Heart left ventricle (tissue), 16 donors: Measurements from ENCODE around the gene TGFBR1. TPM values are rescaled to one million over a fixed set of nuclear protein-coding genes. Genes with fewer than 3 reads are reported as not detected.

Experiments used
- ATAC-seq, 4 donors: fragments of 200-7000 bp; cut with Tn5 transposase; one replicate each; pipeline ENCODE4 v1.9.1; 2020 to 2022; ENCODE audit warnings: moderate library complexity in 4 of 4, mild to moderate bottlenecking in 3 of 4, moderate number of reproducible peaks in 1 of 4
- DNase-seq, 5 donors: peaks; one replicate each; pipeline ENCODE4 v3.0.0-alpha.2; 2020
- H3K27ac ChIP-seq, 12 donors: fragments of 200-600 bp; sonication (generic) in 4 of 12; one replicate each; pipeline versions ENCODE4 v1.5.0 to v1.8.0; 2016 to 2022; ENCODE audit warnings: mild to moderate bottlenecking in 2 of 12
- H3K27me3 ChIP-seq, 9 donors: fragments of 200-600 bp; sonication (generic) in 2 of 9; one replicate each; pipeline versions ENCODE4 v1.5.1 to v1.8.0; 2016 to 2022; ENCODE audit warnings: mild to moderate bottlenecking in 3 of 9
- H3K36me3 ChIP-seq, 9 donors: fragments of 200-600 bp; sonication (generic) in 2 of 9; one replicate each; pipeline versions ENCODE4 v1.5.0 to v1.8.0; 2018 to 2022; ENCODE audit warnings: mild to moderate bottlenecking in 2 of 9
- H3K4me1 ChIP-seq, 12 donors: fragments of 200-600 bp; sonication (generic) in 4 of 12; one replicate each; pipeline versions ENCODE4 v1.5.0 to v1.8.0; 2016 to 2022; ENCODE audit warnings: mild to moderate bottlenecking in 3 of 12
- H3K4me3 ChIP-seq, 12 donors: fragments of 200-600 bp; sonication (generic) in 4 of 12; one replicate each; pipeline versions ENCODE4 v1.5.0 to v1.8.0; 2017 to 2022; ENCODE audit warnings: mild to moderate bottlenecking in 9 of 12, moderate library complexity in 4 of 12
- H3K9me3 ChIP-seq, 12 donors: fragments of 200-600 bp; sonication (generic) in 4 of 12; one replicate each; pipeline versions ENCODE4 v1.5.0 to v1.8.0; 2016 to 2022; ENCODE audit warnings: mild to moderate bottlenecking in 1 of 12
- POLR2A ChIP-seq, 2 donors: fragments of 450-650 bp; IDR thresholded peaks; one replicate each; pipeline ENCODE4 v1.6.1; 2017; ENCODE audit warnings: antibody characterized with exemption in 2 of 2, mild to moderate bottlenecking in 2 of 2, moderate library complexity in 2 of 2
- WGBS, 4 donors: extraction: QIAGEN DNeasy Blood & Tissue Kit in 2 of 4; methylation state at CpG; one replicate each; pipeline versions ENCODE4 v1.1.5 to v1.1.7; 2013 to 2018; 5-methylcytosine and 5-hydroxymethylcytosine counted together
- intact Hi-C, 10 donors: fragments of 100-400 bp; cut with DNase I; formaldehyde crosslinking; loops; one replicate each; pipeline versions ENCODE4 v1.11.1 to v1.14.2; 2022
- polyA plus RNA-seq, 2 donors: library from polyadenylated mRNA; stranded (reverse); fragments of 200-250 nt; gene quantifications; one replicate each; pipeline ENCODE4 v1.2.3, GENCODE V29; 2013
- total RNA-seq, 9 donors: library from RNA; depleted of rRNA in 2 of 9; stranded (reverse); fragments of >200 nt in 2 of 9; fragmentation: NEBNext Ultra II Directional in 3 of 9; extraction: Animal tissue kit (Norgen Biotek cat#: 25700) in 3 of 9; gene quantifications; one replicate each; pipeline versions ENCODE4 v1.1.0 to v1.2.4, GENCODE V29; 2016 to 2023
- TF ChIP-seq, protein P1 (sequence below), 12 donors: fragments of 200-600 bp; sonication (generic) in 4 of 12; IDR thresholded peaks; one replicate each; pipeline versions ENCODE4 v1.5.0 to v1.8.0; 2018 to 2022; ENCODE audit warnings: antibody characterized with exemption in 12 of 12, mild to moderate bottlenecking in 5 of 12
- donor health status: ischemic (EF 13 %, LVEDD 7.1; RV severe dilation, severe dysfunction).
- donor health status: healthy with polysubstance abuse.
- donor health status: DM: no; HTN: yes; CAD: no.
- donor health status: DM: no; HTN: no; CAD: no.
- donor health status: ischemic (EF 25% LVEDD 6.9; RV normal size, moderate dysfunction).
- donor health status: ischemic (EF 25% LVEDD 5.7; RV mildly dilated, moderate dysfunction).
- donor health status: healthy.
- donor health status: DM: yes; HTN: yes; CAD: no.
- donor health status: ischemic (EF 35%, LVEDD 5.7; RV mildly dilated, moderate dysfunction).
- donor health status: nonischemic (EF 11% LVEDD 7.7; RV severe dilation, severe dysfunction).
- donor health status: DM: yes; HTN: yes; CAD: no.
- donor health status: PGD.
- donor health status: ischemic (EF 29% LVEDD 5.4; RV normal size, mild dysfunction).
- donor health status: nonischemic (EF 23%, LVEDD 6.1; RV moderate dilation, normal function).

The TGFBR1 gene
- total and polyA plus RNA-seq, 11 donors: 3.8 to 41.0 (median 13.8) TPM

DNA sequence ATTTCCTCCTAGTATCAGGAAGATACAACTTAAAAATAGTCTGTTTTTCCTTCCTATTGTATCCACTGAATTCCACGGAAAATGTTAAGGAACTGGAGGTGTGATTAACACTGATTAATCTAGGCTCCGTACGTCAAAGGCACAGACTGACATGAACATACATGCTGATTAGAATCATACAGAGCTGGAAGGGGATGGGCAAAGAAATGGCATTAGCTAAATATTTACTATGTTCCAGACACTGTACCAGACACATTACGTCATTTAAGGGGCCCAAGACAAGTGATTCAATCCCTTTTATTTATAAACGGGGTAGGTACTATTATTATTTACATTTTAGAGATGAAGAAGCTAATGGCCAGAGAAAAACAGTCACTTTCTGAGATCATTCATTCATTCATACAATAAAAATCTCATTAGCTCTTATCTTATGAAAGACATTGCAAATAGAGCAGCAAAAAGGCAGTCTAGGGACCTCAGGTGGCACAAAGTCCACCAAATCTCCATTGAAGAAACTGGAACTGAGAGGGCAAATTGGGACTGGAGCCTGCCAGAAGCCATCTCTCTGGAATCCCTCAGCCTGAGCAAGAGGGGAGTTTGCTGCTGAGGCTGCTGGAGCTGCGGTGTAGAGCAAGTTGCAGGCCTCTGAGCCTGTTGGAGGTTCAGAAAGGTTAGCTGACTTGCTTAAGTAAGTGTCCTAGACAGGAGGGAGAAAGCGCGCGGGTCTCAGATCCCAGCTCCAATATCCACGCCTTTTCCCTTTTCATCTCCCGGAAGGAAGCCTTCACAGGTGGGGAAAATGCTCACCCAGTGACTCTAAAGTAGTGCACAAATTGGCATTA lies 1.6 kb upstream of the TGFBR1 start:
- H3K27me3 ChIP-seq: no peaks in the 10 kb centered on the region
- H3K4me1 ChIP-seq: peaks cover 0 to 43% (median 34%) of the 10 kb centered on the region in 12 donors
- H3K9me3 ChIP-seq: peaks cover 0 to 9% (median 0%) of the 10 kb centered on the region in 12 donors
- WGBS, 4 donors: 70 to 82% (median 73%) methylated on average over 11 of the region's 11 CpGs
- peak overlapping the region; percentile 70 to 91 (median 89) for H3K27ac ChIP-seq
- intact Hi-C loops: loop anchor here in 1 of 10 donors (10.0 kb wide), 1 partner anchor 98 kb away; no protein-coding TSS in a partner anchor
- TF ChIP-seq, protein P1, sequence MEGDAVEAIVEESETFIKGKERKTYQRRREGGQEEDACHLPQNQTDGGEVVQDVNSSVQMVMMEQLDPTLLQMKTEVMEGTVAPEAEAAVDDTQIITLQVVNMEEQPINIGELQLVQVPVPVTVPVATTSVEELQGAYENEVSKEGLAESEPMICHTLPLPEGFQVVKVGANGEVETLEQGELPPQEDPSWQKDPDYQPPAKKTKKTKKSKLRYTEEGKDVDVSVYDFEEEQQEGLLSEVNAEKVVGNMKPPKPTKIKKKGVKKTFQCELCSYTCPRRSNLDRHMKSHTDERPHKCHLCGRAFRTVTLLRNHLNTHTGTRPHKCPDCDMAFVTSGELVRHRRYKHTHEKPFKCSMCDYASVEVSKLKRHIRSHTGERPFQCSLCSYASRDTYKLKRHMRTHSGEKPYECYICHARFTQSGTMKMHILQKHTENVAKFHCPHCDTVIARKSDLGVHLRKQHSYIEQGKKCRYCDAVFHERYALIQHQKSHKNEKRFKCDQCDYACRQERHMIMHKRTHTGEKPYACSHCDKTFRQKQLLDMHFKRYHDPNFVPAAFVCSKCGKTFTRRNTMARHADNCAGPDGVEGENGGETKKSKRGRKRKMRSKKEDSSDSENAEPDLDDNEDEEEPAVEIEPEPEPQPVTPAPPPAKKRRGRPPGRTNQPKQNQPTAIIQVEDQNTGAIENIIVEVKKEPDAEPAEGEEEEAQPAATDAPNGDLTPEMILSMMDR (IDR thresholded peaks at IDR 0.05): no peak
- TF ChIP-seq POLR2A (IDR thresholded peaks at IDR 0.05): no peak
- no peak for ATAC-seq
- no peaks in the 10 kb centered on the region for H3K36me3 ChIP-seq
- no peak for DNase-seq
- peak overlapping the region in 7 of 12 donors; percentile 60 to 95 (median 87) for H3K4me3 ChIP-seq

DNA sequence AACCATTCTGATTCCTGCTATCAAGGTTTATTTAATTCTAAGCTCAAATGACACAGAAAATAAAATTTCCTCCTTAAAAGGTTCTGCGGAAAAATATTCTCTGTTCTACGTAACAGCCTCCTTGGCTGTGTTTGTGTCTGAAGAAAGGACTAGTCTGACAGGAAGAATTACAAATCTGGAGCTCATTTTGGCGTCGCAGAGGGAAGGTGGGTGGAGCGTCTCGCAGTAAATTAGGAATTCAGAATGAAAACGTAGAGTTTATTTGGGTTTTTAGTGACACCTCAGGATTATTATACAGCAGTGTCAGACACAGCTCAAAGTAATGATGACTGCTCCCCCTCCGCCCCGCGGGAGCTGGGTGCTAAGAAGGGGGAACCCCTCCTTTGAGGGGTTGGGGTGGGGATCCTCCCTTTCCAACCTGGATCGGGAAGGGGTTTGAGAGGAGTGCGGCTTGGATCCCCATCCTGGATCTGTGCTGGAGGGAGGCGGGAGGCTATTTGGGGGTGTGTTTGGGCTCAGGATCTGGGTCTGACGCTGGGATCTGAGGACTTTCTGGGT lies 933 bp upstream of the TGFBR1 start:
- Histone ChIP-seq H3K4me1 (peaks cover 0 to 48% (median 38%) of the 10 kb centered on the region in 12 donors), H3K27me3 (no peaks in the 10 kb centered on the region), H3K4me3 (peak overlapping the region; percentile 35 to 95 (median 82)), H3K9me3 (peaks cover 0 to 5% (median 0%) of the 10 kb centered on the region in 12 donors), H3K36me3 (no peaks in the 10 kb centered on the region), H3K27ac (peak overlapping the region; percentile 73 to 91 (median 90))
- peak in 1 of 4 donors; percentile 27 for ATAC-seq
- intact Hi-C loops: loop anchor here in 1 of 10 donors (10.0 kb wide), 1 partner anchor 99 kb away; no protein-coding TSS in a partner anchor
- DNase-seq: peak in 3 of 5 donors; percentile 32 to 39 (median 38)
- TF ChIP-seq, protein P1 (IDR thresholded peaks at IDR 0.05): no peak
- no peak for TF ChIP-seq POLR2A (IDR thresholded peaks at IDR 0.05)
- WGBS, 4 donors: 22 to 28% (median 24%) methylated on average over 13 to 14 of the region's 14 CpGs

DNA sequence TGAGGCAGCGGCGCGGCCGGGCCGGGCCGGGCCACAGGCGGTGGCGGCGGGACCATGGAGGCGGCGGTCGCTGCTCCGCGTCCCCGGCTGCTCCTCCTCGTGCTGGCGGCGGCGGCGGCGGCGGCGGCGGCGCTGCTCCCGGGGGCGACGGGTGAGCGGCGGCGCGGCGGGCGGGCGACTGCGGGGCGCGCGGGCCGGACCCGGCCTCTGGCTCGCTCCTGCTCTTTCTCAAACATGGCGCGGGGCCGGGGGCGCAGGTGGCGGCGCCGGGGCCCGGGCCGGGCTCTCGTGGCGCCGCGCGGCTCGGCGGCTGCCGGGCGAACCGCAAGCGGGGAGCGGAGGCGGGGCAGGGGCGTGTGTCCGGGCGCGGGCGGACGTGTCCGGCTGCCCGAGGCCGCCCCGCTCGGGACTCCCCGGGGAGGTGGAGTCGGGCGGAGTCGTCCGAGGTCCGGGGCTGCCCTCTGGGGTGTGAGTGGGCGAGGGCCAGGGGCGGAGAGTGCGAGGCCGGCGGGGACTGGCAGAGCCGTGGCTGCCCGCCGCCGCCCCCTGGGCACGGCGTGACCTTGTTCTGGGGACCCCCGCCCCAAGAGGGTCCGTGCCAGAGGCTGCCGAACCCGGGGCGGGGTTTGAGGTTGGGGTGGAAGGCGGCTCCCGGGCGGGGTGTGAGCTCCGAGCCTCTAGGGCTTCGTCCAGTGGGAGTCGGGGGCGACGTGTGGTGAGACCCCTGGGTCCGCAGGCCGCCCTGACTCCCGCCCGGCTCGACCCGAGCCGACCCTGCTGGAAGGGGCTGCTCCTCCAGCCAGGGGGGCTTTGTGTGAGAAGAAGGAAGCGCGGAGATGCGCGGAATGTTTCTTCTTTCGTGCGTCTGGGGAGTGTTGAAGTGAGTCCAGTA lies 485 bp downstream of the TGFBR1 start:
- ATAC-seq: peak; percentile 28 to 80 (median 72)
- Histone ChIP-seq H3K36me3 (peaks cover 0 to 1% (median 0%) of the 10 kb centered on the region in 9 donors), H3K4me1 (peaks cover 0 to 62% (median 39%) of the 10 kb centered on the region in 12 donors), H3K27ac (peak overlapping the region; percentile 64 to 93 (median 90)), H3K27me3 (no peaks in the 10 kb centered on the region), H3K9me3 (no peaks in the 10 kb centered on the region), H3K4me3 (peak overlapping the region; percentile 63 to 98 (median 88))
- 0 to 1% (median 0%) methylated on average over 16 to 118 of the region's 118 CpGs for WGBS, 4 donors
- intact Hi-C loops: loop anchor here in 2 of 10 donors (5.0 to 10.0 kb wide), 2 partner anchors 101 to 117 kb away; partner anchors contain the start of genes ALG2 (in 1 of the 2) and SEC61B (in 1 of the 2)
- peak; percentile 84 to 93 (median 87) for DNase-seq
- TF ChIP-seq, protein P1 (IDR thresholded peaks at IDR 0.05): peak in 1 of 12 donors; percentile 9
- TF ChIP-seq POLR2A (IDR thresholded peaks at IDR 0.05): no peak
